Keratinocyte (primary cell): ENCODE data around the gene RPL29.

Experiments
- CTCF ChIP-seq, 3 experiments: IDR thresholded peaks in 1 of 3; conservative IDR thresholded peaks in 1 of 3; optimal IDR thresholded peaks in 1 of 3; 2 replicates in 2 of 3; 3 replicates in 1 of 3; pipeline versions ENCODE3 to v1.5.1; 2011; ENCODE audit warnings: low read length in 3 of 3, mild to moderate bottlenecking in 3 of 3, moderate library complexity in 2 of 3, control low read depth in 1 of 3, inconsistent platforms in 1 of 3; ENCODE audit not compliant: insufficient read depth in 2 of 3; ENCODE audit errors: extremely low read depth in 1 of 3
- EZH2 ChIP-seq: IDR thresholded peaks from one replicate; pipeline ENCODE4 v1.6.1; 2012; ENCODE audit warnings: inconsistent platforms, mild to moderate bottlenecking, low read length, moderate library complexity

GRCh38 chr3:51950899-51951298 is 44.8 kb downstream of the RPL29 start:
- TF ChIP-seq CTCF (optimal IDR thresholded peaks at IDR 0.05 in 1 of 3, IDR thresholded peaks at IDR 0.05 in 1 of 3, conservative IDR thresholded peaks at IDR 0.05 in 1 of 3; ENCODE audit: extremely low read depth in 1 of 3, insufficient read depth in 2 of 3, low read length in 3 of 3) (no peak), EZH2 (no peak)
